CD14-positive monocyte (primary cell): ENCODE measurements around the gene ETV1. TPM values are rescaled to one million over a fixed set of nuclear protein-coding genes. Genes with fewer than 3 reads are reported as not detected.

ENCODE experiments used
- DNase-seq, 3 donors: peaks; one replicate each; pipeline ENCODE4 v3.0.0-alpha.2; 2011 to 2022
- H2AFZ ChIP-seq: 2 replicates; pipeline ENCODE4 v1.6.0; 2012; ENCODE audit warnings: mild to moderate bottlenecking, low read depth, low read length, inconsistent platforms; ENCODE audit not compliant: insufficient read depth, poor library complexity, severe bottlenecking
- H3K27ac ChIP-seq, 2 donors: 1 replicate in 1 of 2; 2 replicates in 1 of 2; pipeline ENCODE4 v1.5.1; 2012 to 2013; ENCODE audit warnings: low read length in 2 of 2, control low read depth in 1 of 2, inconsistent platforms in 1 of 2, low read depth in 1 of 2, mild to moderate bottlenecking in 1 of 2
- H3K27me3 ChIP-seq, 2 donors: one replicate each; pipeline versions ENCODE4 v1.6.0 to v1.6.1; 2011 to 2013; ENCODE audit warnings: low read length in 2 of 2; ENCODE audit not compliant: control insufficient read depth in 2 of 2, insufficient read depth in 2 of 2
- H3K36me3 ChIP-seq, 2 donors: replicated peaks in 1 of 2; 1 replicate in 1 of 2; 2 replicates in 1 of 2; pipeline versions ENCODE4 v1.5.1 to v1.6.1; 2012 to 2013; ENCODE audit warnings: low read length in 2 of 2, control low read depth in 1 of 2, inconsistent platforms in 1 of 2, mild to moderate bottlenecking in 1 of 2; ENCODE audit not compliant: insufficient read depth in 2 of 2, control insufficient read depth in 1 of 2
- H3K4me1 ChIP-seq, 2 donors: 1 replicate in 1 of 2; 2 replicates in 1 of 2; pipeline versions ENCODE4 v1.5.1 to v1.6.1; 2012 to 2013; ENCODE audit warnings: low read length in 2 of 2, control low read depth in 1 of 2, inconsistent platforms in 1 of 2, mild to moderate bottlenecking in 1 of 2, moderate library complexity in 1 of 2; ENCODE audit not compliant: insufficient read depth in 2 of 2, control insufficient read depth in 1 of 2
- H3K4me2 ChIP-seq: replicated peaks from 2 replicates; pipeline ENCODE3; 2012; ENCODE audit warnings: low read length, moderate library complexity, mild to moderate bottlenecking; ENCODE audit not compliant: poor library complexity, severe bottlenecking; ENCODE audit errors: extremely low read depth
- H3K4me3 ChIP-seq, 3 experiments: fragments of 200-600 bp in 1 of 3; sonication (generic) in 1 of 3; replicated peaks in 1 of 3; 1 replicate in 2 of 3; 2 replicates in 1 of 3; pipeline ENCODE4 v1.5.1; 2011 to 2013; ENCODE audit warnings: low read length in 3 of 3, mild to moderate bottlenecking in 3 of 3, control low read depth in 2 of 3, low read depth in 2 of 3, inconsistent platforms in 1 of 3, moderate library complexity in 1 of 3
- H3K79me2 ChIP-seq: 2 replicates; pipeline ENCODE4 v1.6.0; 2012; ENCODE audit warnings: mild to moderate bottlenecking, control low read depth, inconsistent platforms, low read length, moderate library complexity; ENCODE audit not compliant: insufficient read depth
- H3K9ac ChIP-seq: 2 replicates; pipeline ENCODE4 v1.6.0; 2017; ENCODE audit warnings: low read length, mild to moderate bottlenecking; ENCODE audit not compliant: insufficient read depth, poor library complexity, severe bottlenecking
- H3K9me3 ChIP-seq, 2 donors: replicated peaks in 1 of 2; 1 replicate in 1 of 2; 2 replicates in 1 of 2; pipeline versions ENCODE4 v1.5.1 to v1.6.1; 2012 to 2013; ENCODE audit warnings: low read length in 2 of 2, control low read depth in 1 of 2; ENCODE audit not compliant: control insufficient read depth in 1 of 2, insufficient read depth in 1 of 2
- H4K20me1 ChIP-seq: 2 replicates; pipeline ENCODE4 v1.6.0; 2012; ENCODE audit warnings: mild to moderate bottlenecking, low read length, control low read depth, moderate library complexity; ENCODE audit not compliant: insufficient read depth
- H3K27ac Mint-ChIP-seq, 7 donors: one replicate each; pipeline ENCODE4 v1.8.0; 2020; ENCODE audit warnings: mild to moderate bottlenecking in 7 of 7, mixed read lengths in 7 of 7, moderate library complexity in 6 of 7, inconsistent platforms in 2 of 7
- H3K27me3 Mint-ChIP-seq, 3 donors: one replicate each; pipeline ENCODE4 v1.8.0; 2021 to 2022; ENCODE audit warnings: low read depth in 3 of 3, mild to moderate bottlenecking in 3 of 3, mixed read lengths in 3 of 3, moderate library complexity in 3 of 3, inconsistent platforms in 1 of 3
- H3K36me3 Mint-ChIP-seq, 2 donors: one replicate each; pipeline ENCODE4 v1.8.0; 2020; ENCODE audit warnings: mixed read lengths in 2 of 2, inconsistent platforms in 1 of 2, mild to moderate bottlenecking in 1 of 2
- H3K4me1 Mint-ChIP-seq: one replicate; pipeline ENCODE4 v1.8.0; 2020; ENCODE audit warnings: mild to moderate bottlenecking, mixed read lengths
- H3K4me3 Mint-ChIP-seq, 2 donors: one replicate each; pipeline ENCODE4 v1.8.0; 2020; ENCODE audit warnings: mild to moderate bottlenecking in 2 of 2, mixed read lengths in 2 of 2, moderate library complexity in 1 of 2
- H3K9me3 Mint-ChIP-seq, 7 donors: one replicate each; pipeline ENCODE4 v1.8.0; 2020 to 2022; ENCODE audit warnings: mixed read lengths in 7 of 7, mild to moderate bottlenecking in 6 of 7, moderate library complexity in 6 of 7, inconsistent platforms in 2 of 7
- CTCF ChIP-seq: fragments of 200-600 bp; IDR thresholded peaks from one replicate; pipeline ENCODE4 v1.8.0; 2022; ENCODE audit warnings: antibody characterized with exemption, mild to moderate bottlenecking
- WGBS: methylation state at CpG from one replicate; pipeline ENCODE4 v1.1.5; 2013; ENCODE audit warnings: missing lambda C conversion rate; ENCODE audit not compliant: insufficient coverage; 5-methylcytosine and 5-hydroxymethylcytosine counted together
- intact Hi-C, 2 donors: fragments of 100-400 bp; cut with micrococcal nuclease; formaldehyde crosslinking; loops; one replicate each; pipeline versions ENCODE4 v1.15.0 to v1.15.1; 2023
- polyA plus RNA-seq, 3 donors: library from polyadenylated mRNA; depleted of rRNA in 1 of 3; unstranded in 2 of 3; stranded (reverse) in 1 of 3; fragments of 300-500 nt in 2 of 3; fragments of >200 nt in 1 of 3; fragmentation: Illumina TruSeq in 2 of 3; gene quantifications; 1 replicate in 2 of 3; 2 replicates in 1 of 3; pipeline ENCODE4 v1.2.3, GENCODE V29; 2012 to 2021
- small RNA-seq: library from RNA; depleted of rRNA; stranded (forward); fragments of <200 nt; gene quantifications from one replicate; pipeline ENCODE3, GENCODE V24; 2012; ENCODE audit warnings: low read depth; ENCODE audit not compliant: insufficient read length

Gene ETV1
- polyA plus RNA-seq, 3 donors = not detected

DNA sequence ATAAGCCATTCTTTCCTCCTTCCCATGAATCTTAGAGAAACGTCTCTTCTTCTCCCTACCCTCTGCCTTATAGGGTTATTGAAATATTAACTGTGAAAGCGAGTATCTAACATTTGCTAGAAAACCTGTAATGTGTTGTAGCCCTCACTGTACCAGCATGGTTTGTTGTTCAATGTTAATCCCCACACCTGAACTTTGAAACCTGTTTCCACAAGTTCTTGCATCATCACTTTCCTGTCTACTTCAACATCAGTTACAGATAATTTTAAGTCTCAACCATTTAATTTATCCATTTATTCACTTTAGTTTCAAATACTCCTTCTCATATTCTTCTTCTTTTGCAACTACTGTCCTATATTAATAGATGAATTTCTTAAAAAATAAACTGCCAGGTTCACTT lies 148.2 kb downstream of the ETV1 start:
- no peaks in the 10 kb centered on the region for H3K4me1 Mint-ChIP-seq
- no CpG with 5 or more reads among the region's 2 CpGs for WGBS

More for the DNA sequence above, 148.2 kb downstream of the ETV1 start:
- Mint-ChIP-seq H3K27me3 (peaks cover 7 to 19% (median 7%) of the 10 kb centered on the region in 3 donors), H3K36me3 (no peaks in the 10 kb centered on the region), H3K9me3 (peaks cover 0 to 2% (median 0%) of the 10 kb centered on the region in 7 donors), H3K27ac (no peak overlapping the region), H3K4me3 (no peak overlapping the region)
- H3K9me3 ChIP-seq = no peaks in the 10 kb centered on the region
- no peak overlapping the region for H3K27ac ChIP-seq
- H3K9ac ChIP-seq = no peak overlapping the region
- DNase-seq = no peak
- no peaks in the 10 kb centered on the region for H3K79me2 ChIP-seq
- TF ChIP-seq CTCF = no peak
- intact Hi-C loops = no loop called here
- no peaks in the 10 kb centered on the region for H3K4me1 ChIP-seq
- no peak overlapping the region for H2AFZ ChIP-seq
- H3K4me3 ChIP-seq = no peak overlapping the region
- peaks cover 7 to 12% of the 10 kb centered on the region in 2 donors for H3K27me3 ChIP-seq
- no peaks in the 10 kb centered on the region for H4K20me1 ChIP-seq
- H3K36me3 ChIP-seq = no peaks in the 10 kb centered on the region
- H3K4me2 ChIP-seq = no peak overlapping the region

Small RNAs within 50 kb of the gene (small RNA-seq; reads per million reads assigned to genes)
- gene RF00019 = not detected
